Loucy (cell line): ENCODE measurements around the gene FLRT2.

Experiments used
- H2AFZ ChIP-seq: fragments of 200-600 bp; sonication (generic); 2 replicates; pipeline ENCODE4 v1.6.0; 2016; ENCODE audit warnings: antibody characterized with exemption, mild to moderate bottlenecking, low read length, moderate library complexity
- H3F3A ChIP-seq: fragments of 200-600 bp; 2 replicates; pipeline ENCODE4 v1.6.0; 2016; ENCODE audit warnings: antibody characterized with exemption, low read depth, mild to moderate bottlenecking
- H3K27me3 ChIP-seq: fragments of 200-600 bp; sonication (generic); 2 replicates; pipeline ENCODE4 v1.6.1; 2014; ENCODE audit warnings: low read length, mild to moderate bottlenecking; ENCODE audit not compliant: insufficient read depth, poor library complexity, severe bottlenecking
- H3K36me3 ChIP-seq: fragments of 200-600 bp; sonication (generic); 2 replicates; pipeline ENCODE4 v1.6.1; 2016; ENCODE audit warnings: low read length; ENCODE audit not compliant: insufficient read depth
- H3K4me1 ChIP-seq: fragments of 200-600 bp; sonication (generic); 2 replicates; pipeline ENCODE4 v1.5.1; 2014; ENCODE audit warnings: low read length, mild to moderate bottlenecking; ENCODE audit not compliant: insufficient read depth, poor library complexity, severe bottlenecking
- H3K4me2 ChIP-seq: fragments of 200-600 bp; sonication (generic); 2 replicates; pipeline ENCODE4 v1.6.0; 2014; ENCODE audit warnings: antibody characterized with exemption, low read length, low read depth, mild to moderate bottlenecking; ENCODE audit not compliant: poor library complexity, severe bottlenecking
- H3K4me3 ChIP-seq: fragments of 200-600 bp; sonication (generic); 2 replicates; pipeline ENCODE4 v1.5.1; 2014; ENCODE audit warnings: low read length, mild to moderate bottlenecking, mixed read lengths; ENCODE audit not compliant: poor library complexity, severe bottlenecking
- H3K79me2 ChIP-seq: fragments of 200-600 bp; sonication (generic); 2 replicates; pipeline ENCODE4 v1.6.1; 2014; ENCODE audit warnings: low read length; ENCODE audit not compliant: insufficient read depth
- H3K9ac ChIP-seq: fragments of 200-600 bp; sonication (generic); 2 replicates; pipeline ENCODE4 v1.6.0; 2014; ENCODE audit warnings: mild to moderate bottlenecking, low read depth, low read length, moderate library complexity; ENCODE audit not compliant: poor library complexity, severe bottlenecking
- H3K9me2 ChIP-seq: fragments of 200-600 bp; sonication (generic); replicated peaks from 2 replicates; pipeline ENCODE4 v1.6.1; 2016; ENCODE audit warnings: low read depth, low read length, mixed read lengths
- H3K9me3 ChIP-seq: fragments of 200-600 bp; sonication (generic); 2 replicates; pipeline ENCODE4 v1.6.1; 2014; ENCODE audit warnings: mild to moderate bottlenecking, antibody characterized with exemption, low read length, low read depth; ENCODE audit not compliant: insufficient read depth
- H4K20me1 ChIP-seq: fragments of 200-600 bp; sonication (generic); 2 replicates; pipeline ENCODE4 v1.6.0; 2014; ENCODE audit warnings: antibody characterized with exemption, low read length, mild to moderate bottlenecking; ENCODE audit not compliant: insufficient read depth, poor library complexity, severe bottlenecking
- EZH2phosphoT487 ChIP-seq: fragments of 200-600 bp; IDR thresholded peaks from 2 replicates; pipeline ENCODE4 v1.6.1; 2018; ENCODE audit warnings: antibody characterized with exemption, mild to moderate bottlenecking, moderate library complexity, borderline replicate concordance
- TF ChIP-seq, protein P1 (sequence below): fragments of 200-600 bp; sonication (generic); conservative IDR thresholded peaks from 2 replicates; pipeline ENCODE4 v1.5.1; 2014; ENCODE audit warnings: mild to moderate bottlenecking, antibody characterized with exemption, low read length

The FLRT2 gene

DNA sequence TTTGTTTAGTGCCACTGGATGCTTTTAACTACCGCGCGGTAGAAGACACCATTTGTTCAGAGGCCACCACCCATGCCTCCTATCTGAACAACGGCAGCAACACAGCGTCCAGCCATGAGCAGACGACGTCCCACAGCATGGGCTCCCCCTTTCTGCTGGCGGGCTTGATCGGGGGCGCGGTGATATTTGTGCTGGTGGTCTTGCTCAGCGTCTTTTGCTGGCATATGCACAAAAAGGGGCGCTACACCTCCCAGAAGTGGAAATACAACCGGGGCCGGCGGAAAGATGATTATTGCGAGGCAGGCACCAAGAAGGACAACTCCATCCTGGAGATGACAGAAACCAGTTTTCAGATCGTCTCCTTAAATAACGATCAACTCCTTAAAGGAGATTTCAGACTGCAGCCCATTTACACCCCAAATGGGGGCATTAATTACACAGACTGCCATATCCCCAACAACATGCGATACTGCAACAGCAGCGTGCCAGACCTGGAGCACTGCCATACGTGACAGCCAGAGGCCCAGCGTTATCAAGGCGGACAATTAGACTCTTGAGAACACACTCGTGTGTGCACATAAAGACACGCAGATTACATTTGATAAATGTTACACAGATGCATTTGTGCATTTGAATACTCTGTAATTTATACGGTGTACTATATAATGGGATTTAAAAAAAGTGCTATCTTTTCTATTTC lies 93.2 kb downstream of the FLRT2 start:
- Histone ChIP-seq H4K20me1 (no peaks in the 10 kb centered on the region), H3K9me3 (no peaks in the 10 kb centered on the region), H3K9ac (no peak overlapping the region), H3K4me3 (no peak overlapping the region), H3K9me2 (no peaks in the 10 kb centered on the region), H3K4me2 (no peak overlapping the region), H3F3A (no peaks in the 10 kb centered on the region), H2AFZ (no peak overlapping the region), H3K4me1 (no peaks in the 10 kb centered on the region), H3K36me3 (no peaks in the 10 kb centered on the region), H3K79me2 (no peaks in the 10 kb centered on the region), H3K27me3 (no peaks in the 10 kb centered on the region)
- no peak for TF ChIP-seq EZH2phosphoT487
- TF ChIP-seq, protein P1, sequence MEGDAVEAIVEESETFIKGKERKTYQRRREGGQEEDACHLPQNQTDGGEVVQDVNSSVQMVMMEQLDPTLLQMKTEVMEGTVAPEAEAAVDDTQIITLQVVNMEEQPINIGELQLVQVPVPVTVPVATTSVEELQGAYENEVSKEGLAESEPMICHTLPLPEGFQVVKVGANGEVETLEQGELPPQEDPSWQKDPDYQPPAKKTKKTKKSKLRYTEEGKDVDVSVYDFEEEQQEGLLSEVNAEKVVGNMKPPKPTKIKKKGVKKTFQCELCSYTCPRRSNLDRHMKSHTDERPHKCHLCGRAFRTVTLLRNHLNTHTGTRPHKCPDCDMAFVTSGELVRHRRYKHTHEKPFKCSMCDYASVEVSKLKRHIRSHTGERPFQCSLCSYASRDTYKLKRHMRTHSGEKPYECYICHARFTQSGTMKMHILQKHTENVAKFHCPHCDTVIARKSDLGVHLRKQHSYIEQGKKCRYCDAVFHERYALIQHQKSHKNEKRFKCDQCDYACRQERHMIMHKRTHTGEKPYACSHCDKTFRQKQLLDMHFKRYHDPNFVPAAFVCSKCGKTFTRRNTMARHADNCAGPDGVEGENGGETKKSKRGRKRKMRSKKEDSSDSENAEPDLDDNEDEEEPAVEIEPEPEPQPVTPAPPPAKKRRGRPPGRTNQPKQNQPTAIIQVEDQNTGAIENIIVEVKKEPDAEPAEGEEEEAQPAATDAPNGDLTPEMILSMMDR, result no peak

GRCh38 chr14:85625925-85626585 lies 96.1 kb downstream of the FLRT2 start:
- TF ChIP-seq, protein P1, result no peak
- no peak for TF ChIP-seq EZH2phosphoT487
- Histone ChIP-seq H3K4me3 (no peak overlapping the region), H3K4me2 (no peak overlapping the region), H4K20me1 (no peaks in the 10 kb centered on the region), H3K9ac (no peak overlapping the region), H3K27me3 (no peaks in the 10 kb centered on the region), H3K36me3 (no peaks in the 10 kb centered on the region), H2AFZ (no peak overlapping the region), H3K9me3 (no peaks in the 10 kb centered on the region), H3K4me1 (no peaks in the 10 kb centered on the region), H3F3A (no peaks in the 10 kb centered on the region), H3K79me2 (no peaks in the 10 kb centered on the region), H3K9me2 (no peaks in the 10 kb centered on the region)

- TF ChIP-seq, protein P1, result no peak
- no peak for TF ChIP-seq EZH2phosphoT487
- Histone ChIP-seq H3K4me1 (no peaks in the 10 kb centered on the region), H3K9me3 (no peaks in the 10 kb centered on the region), H3K9ac (no peak overlapping the region), H3K79me2 (no peaks in the 10 kb centered on the region), H2AFZ (peak overlapping the region; percentile 90), H3K4me3 (no peak overlapping the region), H4K20me1 (no peaks in the 10 kb centered on the region), H3K9me2 (no peaks in the 10 kb centered on the region), H3F3A (no peaks in the 10 kb centered on the region), H3K4me2 (no peak overlapping the region), H3K27me3 (no peaks in the 10 kb centered on the region), H3K36me3 (no peaks in the 10 kb centered on the region)
Measured at GRCh38 chr14:85634205-85634604, 104.3 kb downstream of the FLRT2 start.
